ENCODE measurements around the gene MSL3. TPM values are rescaled to one million over a fixed set of nuclear protein-coding genes. Genes with fewer than 3 reads are reported as not detected.
A peak's percentile ranks its signal among the peaks of the same experiment; 100 is the strongest.

Gene MSL3
- total and polyA plus RNA-seq, 2 of the 13 experiments (the other 11 are each of a cell fraction or from before 2014, with no cell fraction given), result 7.6 to 10.2 TPM

DNA sequence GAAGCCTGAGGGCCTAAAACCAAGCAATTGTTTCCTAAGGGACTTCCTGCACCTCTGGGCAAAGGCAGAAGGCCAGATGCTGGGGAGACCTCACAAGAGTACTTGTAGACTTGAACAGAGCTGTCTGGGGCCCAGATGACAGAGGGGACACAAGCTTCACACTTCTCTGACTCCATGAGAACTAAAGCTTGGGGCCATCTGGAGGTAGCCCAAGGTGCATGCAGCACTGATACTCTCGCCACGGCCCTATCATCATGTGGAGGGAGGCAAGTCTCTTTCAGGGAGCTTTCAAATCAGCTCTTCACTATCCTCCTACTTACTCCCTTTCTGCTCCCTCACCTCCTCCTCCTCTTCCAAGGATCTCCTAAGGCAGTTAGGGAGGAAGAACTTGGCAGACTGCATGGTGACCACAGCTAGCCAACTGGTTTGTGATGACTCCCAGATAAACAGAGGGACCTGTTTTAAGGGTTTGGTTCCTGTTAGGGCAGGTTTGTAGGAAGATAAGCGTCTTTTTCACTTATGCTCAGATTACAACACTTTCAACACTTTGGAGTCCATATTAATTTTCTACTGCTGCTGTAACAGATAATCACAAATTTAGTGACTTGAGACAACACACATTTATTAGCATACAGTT is 23.8 kb downstream of the MSL3 start:
- POLR2A ChIA-PET, result no interaction called here
- no peak for TF ChIP-seq MAFK (conservative IDR thresholded peaks at IDR 0.05 in 1 of 2, IDR thresholded peaks at IDR 0.05 in 1 of 2; ENCODE audit: low read length in 2 of 2)
- TF ChIP-seq XRCC5 (optimal IDR thresholded peaks at IDR 0.05; ENCODE audit: low read length), result no peak
- no peak for TF ChIP-seq ZNF180 (CRISPR knock-in tag; IDR thresholded peaks at IDR 0.05; ENCODE audit: borderline replicate concordance, low read depth)
- no peak for TF ChIP-seq NONO (IDR thresholded peaks at IDR 0.05)
- TF ChIP-seq NONO (CRISPR knock-in tag; conservative IDR thresholded peaks at IDR 0.05), result no peak
- no peak for TF ChIP-seq CENPX (CRISPR knock-in tag; IDR thresholded peaks at IDR 0.05)
- no peak for TF ChIP-seq ZBTB20 (CRISPR knock-in tag; IDR thresholded peaks at IDR 0.05; ENCODE audit: borderline replicate concordance, low read depth)
- TF ChIP-seq, protein P1, sequence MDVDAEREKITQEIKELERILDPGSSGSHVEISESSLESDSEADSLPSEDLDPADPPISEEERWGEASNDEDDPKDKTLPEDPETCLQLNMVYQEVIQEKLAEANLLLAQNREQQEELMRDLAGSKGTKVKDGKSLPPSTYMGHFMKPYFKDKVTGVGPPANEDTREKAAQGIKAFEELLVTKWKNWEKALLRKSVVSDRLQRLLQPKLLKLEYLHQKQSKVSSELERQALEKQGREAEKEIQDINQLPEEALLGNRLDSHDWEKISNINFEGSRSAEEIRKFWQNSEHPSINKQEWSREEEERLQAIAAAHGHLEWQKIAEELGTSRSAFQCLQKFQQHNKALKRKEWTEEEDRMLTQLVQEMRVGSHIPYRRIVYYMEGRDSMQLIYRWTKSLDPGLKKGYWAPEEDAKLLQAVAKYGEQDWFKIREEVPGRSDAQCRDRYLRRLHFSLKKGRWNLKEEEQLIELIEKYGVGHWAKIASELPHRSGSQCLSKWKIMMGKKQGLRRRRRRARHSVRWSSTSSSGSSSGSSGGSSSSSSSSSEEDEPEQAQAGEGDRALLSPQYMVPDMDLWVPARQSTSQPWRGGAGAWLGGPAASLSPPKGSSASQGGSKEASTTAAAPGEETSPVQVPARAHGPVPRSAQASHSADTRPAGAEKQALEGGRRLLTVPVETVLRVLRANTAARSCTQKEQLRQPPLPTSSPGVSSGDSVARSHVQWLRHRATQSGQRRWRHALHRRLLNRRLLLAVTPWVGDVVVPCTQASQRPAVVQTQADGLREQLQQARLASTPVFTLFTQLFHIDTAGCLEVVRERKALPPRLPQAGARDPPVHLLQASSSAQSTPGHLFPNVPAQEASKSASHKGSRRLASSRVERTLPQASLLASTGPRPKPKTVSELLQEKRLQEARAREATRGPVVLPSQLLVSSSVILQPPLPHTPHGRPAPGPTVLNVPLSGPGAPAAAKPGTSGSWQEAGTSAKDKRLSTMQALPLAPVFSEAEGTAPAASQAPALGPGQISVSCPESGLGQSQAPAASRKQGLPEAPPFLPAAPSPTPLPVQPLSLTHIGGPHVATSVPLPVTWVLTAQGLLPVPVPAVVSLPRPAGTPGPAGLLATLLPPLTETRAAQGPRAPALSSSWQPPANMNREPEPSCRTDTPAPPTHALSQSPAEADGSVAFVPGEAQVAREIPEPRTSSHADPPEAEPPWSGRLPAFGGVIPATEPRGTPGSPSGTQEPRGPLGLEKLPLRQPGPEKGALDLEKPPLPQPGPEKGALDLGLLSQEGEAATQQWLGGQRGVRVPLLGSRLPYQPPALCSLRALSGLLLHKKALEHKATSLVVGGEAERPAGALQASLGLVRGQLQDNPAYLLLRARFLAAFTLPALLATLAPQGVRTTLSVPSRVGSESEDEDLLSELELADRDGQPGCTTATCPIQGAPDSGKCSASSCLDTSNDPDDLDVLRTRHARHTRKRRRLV (CRISPR knock-in tag; IDR thresholded peaks at IDR 0.05), result no peak
- TF ChIP-seq ZNF263 (CRISPR knock-in tag; IDR thresholded peaks at IDR 0.05), result no peak
- TF ChIP-seq NCOA5 (CRISPR knock-in tag; IDR thresholded peaks at IDR 0.05), result no peak
- TF ChIP-seq SYNCRIP (IDR thresholded peaks at IDR 0.05; ENCODE audit: insufficient read depth, low read depth, low read length), result no peak
- TF ChIP-seq, protein P2, sequence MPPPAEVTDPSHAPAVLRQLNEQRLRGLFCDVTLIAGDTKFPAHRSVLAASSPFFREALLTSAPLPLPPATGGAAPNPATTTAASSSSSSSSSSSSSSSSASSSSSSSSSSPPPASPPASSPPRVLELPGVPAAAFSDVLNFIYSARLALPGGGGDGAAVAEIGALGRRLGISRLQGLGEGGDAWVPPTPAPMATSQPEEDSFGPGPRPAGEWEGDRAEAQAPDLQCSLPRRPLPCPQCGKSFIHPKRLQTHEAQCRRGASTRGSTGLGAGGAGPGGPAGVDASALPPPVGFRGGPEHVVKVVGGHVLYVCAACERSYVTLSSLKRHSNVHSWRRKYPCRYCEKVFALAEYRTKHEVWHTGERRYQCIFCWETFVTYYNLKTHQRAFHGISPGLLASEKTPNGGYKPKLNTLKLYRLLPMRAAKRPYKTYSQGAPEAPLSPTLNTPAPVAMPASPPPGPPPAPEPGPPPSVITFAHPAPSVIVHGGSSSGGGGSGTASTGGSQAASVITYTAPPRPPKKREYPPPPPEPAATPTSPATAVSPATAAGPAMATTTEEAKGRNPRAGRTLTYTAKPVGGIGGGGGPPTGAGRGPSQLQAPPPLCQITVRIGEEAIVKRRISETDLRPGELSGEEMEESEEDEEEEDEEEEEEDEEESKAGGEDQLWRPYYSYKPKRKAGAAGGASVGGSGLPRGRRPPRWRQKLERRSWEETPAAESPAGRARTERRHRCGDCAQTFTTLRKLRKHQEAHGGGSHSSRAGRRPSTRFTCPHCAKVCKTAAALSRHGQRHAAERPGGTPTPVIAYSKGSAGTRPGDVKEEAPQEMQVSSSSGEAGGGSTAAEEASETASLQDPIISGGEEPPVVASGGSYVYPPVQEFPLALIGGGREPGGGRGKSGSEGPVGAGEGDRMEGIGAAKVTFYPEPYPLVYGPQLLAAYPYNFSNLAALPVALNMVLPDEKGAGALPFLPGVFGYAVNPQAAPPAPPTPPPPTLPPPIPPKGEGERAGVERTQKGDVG (CRISPR knock-in tag; IDR thresholded peaks at IDR 0.05; ENCODE audit: borderline replicate concordance), result no peak
- intact Hi-C loops (cut with micrococcal nuclease; ENCODE audit: unreplicated experiment), result no loop called here
- Histone ChIP-seq H3K27me3 (ENCODE audit: control insufficient read depth in 1 of 2, insufficient read depth in 2 of 2, low read length in 2 of 2) (no peaks in the 10 kb centered on the region), H3K9me3 (ENCODE audit: low read length) (no peaks in the 10 kb centered on the region), H2AFZ (ENCODE audit: low read length) (no peak overlapping the region), H3K4me3 (replicated peaks in 1 of 3; ENCODE audit: insufficient read depth in 1 of 3, low read depth in 2 of 3, low read length in 3 of 3) (no peak overlapping the region), H3K4me1 (ENCODE audit: insufficient read depth, low read length) (no peaks in the 10 kb centered on the region), H3K9ac (ENCODE audit: insufficient read depth, low read depth, low read length) (no peak overlapping the region), H3K27ac (ENCODE audit: extremely low read length, insufficient read depth, low read length) (no peak overlapping the region), H3K4me2 (ENCODE audit: low read depth, low read length) (no peak overlapping the region), H3K36me3 (replicated peaks in 1 of 2; ENCODE audit: control insufficient read depth in 1 of 2, insufficient read depth in 2 of 2, low read length in 2 of 2) (no peaks in the 10 kb centered on the region), H3K79me2 (ENCODE audit: insufficient read depth, low read length) (no peaks in the 10 kb centered on the region), H4K20me1 (ENCODE audit: insufficient read depth, low read length) (no peaks in the 10 kb centered on the region)
- ATAC-seq (0 out of 3 replicates have a peak, but pooled peaks have one; percentile 32), FAIRE-seq (no peak), DNase-seq (ENCODE audit: low spot score) (no peak)
- BruUV-seq (replicated peaks), result no TSS peak
- in situ Hi-C loops (cut with HindIII; ENCODE audit: extremely low pct_ligation_motif_present, low pct_unique_long_range_greater_than_20kb), result no loop called here
- 21% methylated on average over 2 of the region's 3 CpGs for WGBS (ENCODE audit: low lambda C conversion rate)
- CTCF ChIA-PET (ENCODE audit: low intra/inter-chr PET ratio, low total read pairs), result no interaction called here
